GM18498 (cell line): ENCODE data around the gene PRKCB.
"Not testable (repeated sequence)": the region's sequence is repeated elsewhere in the genome, so short reads cannot be mapped to it uniquely, and the experiment has no call there.

Source experiments
- ATAC-seq: cut with Tn5 transposase; IDR thresholded peaks from one replicate; pipeline ENCODE4 v1.9.1; 2021; ENCODE audit warnings: mild to moderate bottlenecking, moderate library complexity; ENCODE audit not compliant: unreplicated experiment

Gene PRKCB

GRCh38 chr16:24204150-24204665, 368.4 kb downstream of the PRKCB start:
- ATAC-seq: no peak

- ATAC-seq: no peak
These were observed 371.1 kb downstream of the PRKCB start for GRCh38 chr16:24206926-24207325.

DNA sequence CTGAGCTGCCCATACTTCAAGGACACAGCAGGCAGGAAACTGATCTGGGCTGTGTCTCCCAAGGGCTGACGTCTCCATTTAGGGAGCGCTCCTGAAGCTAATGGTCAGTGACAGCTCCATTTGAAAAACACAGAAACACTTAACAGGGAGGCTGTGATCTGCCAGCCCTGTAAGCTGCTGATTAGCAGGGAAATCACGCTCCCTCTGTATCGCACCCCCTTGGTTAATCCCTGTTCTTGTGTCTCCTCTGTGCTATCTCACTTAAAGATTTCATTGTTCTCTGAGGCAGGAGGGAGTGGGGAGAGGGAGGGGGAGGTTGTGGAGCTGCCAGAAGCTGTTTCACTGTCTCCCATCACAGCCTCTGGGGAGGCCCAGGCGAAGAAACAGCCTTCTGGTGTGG, 372.9 kb downstream of the PRKCB start:
- no peak for ATAC-seq

- ATAC-seq: no peak
These were observed 379.2 kb downstream of the PRKCB start for GRCh38 chr16:24214992-24215391.

DNA sequence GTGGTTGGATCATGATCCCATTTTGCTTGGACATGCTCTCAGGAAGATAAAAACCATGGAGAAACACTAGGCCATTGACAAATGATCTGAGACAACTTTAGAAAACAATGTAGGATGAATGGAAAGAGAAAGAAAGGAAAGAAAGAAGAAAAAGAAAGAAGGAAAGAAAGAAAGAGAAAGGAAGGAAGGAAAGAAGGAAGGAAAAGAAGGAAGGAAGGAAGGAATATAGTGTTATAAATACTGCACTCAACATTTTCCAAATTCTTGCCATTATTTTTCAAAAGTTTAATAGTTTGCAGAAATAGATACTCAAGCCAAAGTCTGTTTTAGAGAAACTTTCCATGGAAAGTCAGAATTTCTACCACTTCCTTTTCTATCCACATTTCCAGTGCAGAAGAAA, 381.2 kb downstream of the PRKCB start:
- ATAC-seq: no peak

GRCh38 chr16:24217461-24217860, 381.7 kb downstream of the PRKCB start:
- no peak for ATAC-seq

DNA sequence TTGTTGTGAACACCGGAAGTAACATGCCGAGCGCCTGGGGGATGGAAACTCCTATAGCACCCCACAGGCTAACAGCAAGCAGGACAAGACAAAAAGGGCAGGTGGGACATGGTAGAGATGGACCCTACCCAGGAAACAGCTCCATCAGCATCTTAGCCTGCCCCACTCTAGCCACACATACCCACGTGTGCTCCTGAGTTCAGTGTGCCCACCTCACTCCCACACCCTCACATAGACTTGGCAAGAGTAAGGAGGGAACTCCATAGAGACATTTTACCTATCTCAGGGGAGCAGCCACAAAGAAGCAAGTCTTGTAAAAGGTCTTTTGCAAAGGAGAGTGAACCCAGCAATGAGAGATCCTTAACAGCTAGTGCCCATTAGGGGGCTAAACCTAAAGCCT, 382.5 kb downstream of the PRKCB start:
- ATAC-seq: no peak

DNA sequence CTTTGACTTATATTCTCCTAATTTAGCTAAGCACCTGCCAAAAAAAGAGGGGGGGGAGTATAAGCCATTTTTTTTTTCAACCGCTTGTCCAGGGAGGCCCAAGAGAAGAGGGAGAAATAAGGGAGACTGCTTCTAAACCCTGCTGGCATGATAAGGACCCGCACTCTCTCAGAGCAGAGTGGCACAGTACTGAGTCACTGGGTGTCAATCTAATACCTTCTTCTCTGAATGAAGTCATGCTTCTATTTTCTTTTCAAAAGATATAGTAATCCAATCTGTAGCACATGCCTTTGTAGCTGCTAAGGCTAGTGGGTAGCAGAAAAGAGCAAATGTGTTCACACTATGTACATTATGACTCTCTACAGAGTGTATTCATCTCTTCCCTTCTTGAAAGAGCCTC, 385.4 kb downstream of the PRKCB start:
- ATAC-seq: no peak

- ATAC-seq: no peak
These were observed 392.7 kb downstream of the PRKCB start for GRCh38 chr16:24228514-24228913.

DNA sequence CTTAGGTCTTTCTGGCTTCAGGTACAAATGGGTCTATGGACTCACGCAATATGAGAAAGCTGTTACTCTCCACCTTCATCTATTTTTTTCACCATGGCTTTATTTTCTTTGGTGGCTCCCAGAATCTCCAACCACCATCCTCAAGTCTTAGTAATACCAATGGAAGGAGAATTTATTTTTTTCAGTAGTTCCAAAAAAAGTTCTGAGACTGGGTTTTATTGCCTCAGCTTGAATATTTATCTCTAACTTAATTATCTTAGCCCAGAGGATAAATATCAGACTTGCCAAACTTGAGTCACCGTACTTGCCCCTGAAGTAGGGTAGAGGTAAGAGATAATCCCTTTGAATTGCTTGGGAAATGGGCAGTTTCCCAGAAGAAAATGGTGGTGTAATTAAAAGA, 397.2 kb downstream of the PRKCB start:
- no peak for ATAC-seq

GRCh38 chr16:24234737-24235136, 399.0 kb downstream of the PRKCB start:
- ATAC-seq: no peak

DNA sequence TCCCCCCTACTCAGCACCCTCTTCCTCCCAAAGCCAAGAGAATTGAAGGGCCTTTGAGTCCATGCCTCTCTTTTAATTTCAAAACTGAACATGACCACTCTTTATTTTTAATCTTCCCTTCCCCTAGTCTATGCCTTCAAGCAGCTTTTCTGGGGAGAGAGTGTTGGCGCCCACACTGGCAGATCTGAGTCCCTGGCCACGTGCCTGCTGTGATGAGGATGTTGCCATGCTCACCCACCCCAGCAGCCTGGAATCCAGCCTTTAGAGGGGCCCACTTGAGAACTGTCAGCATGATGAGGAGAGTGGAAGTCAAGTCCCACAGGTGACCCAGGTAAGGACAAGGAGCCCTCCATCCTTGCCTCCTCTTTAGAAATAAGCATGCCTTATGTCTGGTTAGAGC, 400.0 kb downstream of the PRKCB start:
- no peak for ATAC-seq

DNA sequence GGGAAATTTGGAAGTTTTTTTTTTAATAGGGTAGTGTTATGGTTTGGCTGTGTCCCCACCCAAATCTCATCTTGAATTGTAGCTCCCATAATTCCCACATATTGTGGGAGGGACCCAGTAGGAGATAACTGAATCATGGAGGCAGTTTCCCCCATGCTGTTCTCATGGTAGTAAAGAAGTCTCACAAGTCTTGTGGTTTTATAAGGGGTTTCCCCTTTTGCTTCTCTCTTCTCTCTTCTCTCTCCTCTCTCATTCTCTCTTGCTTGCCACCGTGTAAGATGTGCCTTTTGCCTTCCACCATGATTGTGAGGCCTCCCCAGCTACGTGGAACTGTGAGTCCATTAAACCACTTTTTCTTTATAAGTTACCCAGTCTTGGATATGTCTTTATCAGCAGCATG, 403.1 kb downstream of the PRKCB start:
- ATAC-seq: not testable (repeated sequence)

- ATAC-seq: no peak
These were observed 411.3 kb downstream of the PRKCB start for GRCh38 chr16:24246911-24247607.

- ATAC-seq: no peak
These were observed 417.4 kb downstream of the PRKCB start for GRCh38 chr16:24253192-24253591.

DNA sequence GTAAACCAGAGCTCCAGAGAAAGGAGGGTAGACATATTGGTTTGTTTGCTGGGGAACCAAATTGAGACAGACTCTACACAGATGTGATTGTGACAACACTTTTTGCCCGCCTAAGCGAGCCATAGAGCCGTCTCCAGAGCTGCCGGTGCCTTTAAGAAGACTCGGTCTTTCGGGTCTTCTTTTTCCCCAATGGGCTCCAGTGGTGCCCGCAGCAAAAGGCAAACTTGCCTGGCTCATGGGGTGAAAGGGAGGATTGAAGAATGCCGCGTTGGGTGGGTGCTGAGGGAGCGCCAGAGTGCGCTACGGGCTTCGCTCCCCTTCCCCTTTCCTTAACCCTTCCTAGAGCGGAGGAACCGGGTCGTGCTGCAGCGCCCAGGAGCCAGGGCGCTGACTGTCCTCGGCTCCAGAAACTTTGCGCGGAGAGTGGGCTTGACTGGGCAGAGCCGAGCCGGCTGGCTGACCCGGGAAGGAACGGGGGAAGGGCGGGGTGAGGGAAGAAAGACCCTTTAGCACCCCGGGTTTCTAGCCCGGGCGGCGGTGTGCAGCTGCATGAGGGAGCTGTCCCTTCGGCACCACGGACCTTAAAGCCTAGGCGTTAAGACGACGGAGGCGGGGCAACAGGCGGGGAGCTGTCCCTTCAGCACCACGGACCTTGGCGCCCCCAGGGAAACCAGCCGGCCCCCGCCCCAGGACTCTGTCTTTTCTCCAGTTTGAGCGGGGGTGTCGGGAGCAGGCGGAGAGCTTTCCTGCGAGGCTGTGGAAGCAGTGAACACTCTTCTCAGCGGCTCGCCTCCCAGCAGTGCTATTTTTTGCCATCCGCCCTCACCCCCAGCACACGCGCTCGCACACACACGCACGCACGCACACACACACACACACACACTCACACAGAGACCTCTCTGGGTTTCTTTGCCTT, 419.9 kb downstream of the PRKCB start, which contains the start of gene CACNG3:
Gene CACNG3 (plus strand): TSS at position 880 of the 916 bp plus-strand sequence. CDS start 420 bp downstream, outside the sequence.
- no peak for ATAC-seq

GRCh38 chr16:24257958-24258357, 422.2 kb downstream of the PRKCB start:
- ATAC-seq: no peak

DNA sequence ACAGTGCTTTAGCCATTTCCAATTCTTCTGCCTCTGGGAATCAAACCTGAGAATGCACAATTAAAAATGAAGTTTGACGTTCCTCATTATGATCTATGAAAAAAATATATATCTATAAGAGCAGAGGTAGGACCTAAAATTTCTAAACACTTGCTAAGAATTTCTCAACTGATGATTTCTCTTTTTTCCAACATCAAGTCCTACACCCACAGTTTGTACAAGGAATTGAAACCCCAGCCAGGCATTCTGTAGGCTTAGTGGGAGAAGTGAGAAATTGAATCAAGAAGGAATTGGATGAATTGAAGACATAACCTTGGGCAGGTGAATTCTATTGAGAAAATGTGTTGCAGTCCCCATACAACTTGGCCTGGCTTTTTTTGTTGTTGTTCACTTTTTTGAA, 423.0 kb downstream of the PRKCB start:
- no peak for ATAC-seq

- no peak for ATAC-seq
These were observed 427.0 kb downstream of the PRKCB start for GRCh38 chr16:24262816-24263215.
